DOHH2 (cell line): ENCODE results near the gene SMOC1.

Experiments
- H3F3A ChIP-seq: fragments of 200-600 bp; sonication (generic), shearing (Covaris generic); 2 replicates; pipeline ENCODE4 v1.6.0; 2016; ENCODE audit warnings: antibody characterized with exemption, mild to moderate bottlenecking; ENCODE audit not compliant: control insufficient read depth, insufficient read depth
- H3K27ac ChIP-seq: fragments of 200-600 bp; sonication (generic); 2 replicates; pipeline ENCODE4 v1.5.1; 2014; ENCODE audit warnings: low read depth, mild to moderate bottlenecking, low read length, moderate library complexity
- H3K27me3 ChIP-seq: fragments of 200-600 bp; sonication (generic); 2 replicates; pipeline ENCODE4 v1.6.1; 2014; ENCODE audit warnings: mild to moderate bottlenecking, low read length, mixed read lengths; ENCODE audit not compliant: control insufficient read depth
- H3K36me3 ChIP-seq: fragments of 200-600 bp; sonication (generic); 2 replicates; pipeline ENCODE4 v1.6.1; 2014; ENCODE audit warnings: mild to moderate bottlenecking, low read length, moderate library complexity, mixed read lengths; ENCODE audit not compliant: control insufficient read depth
- H3K4me1 ChIP-seq: fragments of 200-600 bp; sonication (generic); 2 replicates; pipeline ENCODE4 v1.6.1; 2014; ENCODE audit warnings: mild to moderate bottlenecking, low read length, mixed read lengths; ENCODE audit not compliant: control insufficient read depth
- H3K4me2 ChIP-seq: fragments of 200-600 bp; sonication (generic); 2 replicates; pipeline ENCODE4 v1.6.0; 2014; ENCODE audit warnings: mild to moderate bottlenecking, low read length, moderate library complexity
- H3K4me3 ChIP-seq: fragments of 200-600 bp; sonication (generic); 2 replicates; pipeline ENCODE4 v1.5.1; 2014; ENCODE audit warnings: mild to moderate bottlenecking, low read length, mixed read lengths
- H3K79me2 ChIP-seq: fragments of 200-600 bp; sonication (generic); 2 replicates; pipeline ENCODE4 v1.6.1; 2014; ENCODE audit warnings: mild to moderate bottlenecking, low read length, mixed read lengths; ENCODE audit not compliant: control insufficient read depth
- H3K9me2 ChIP-seq: fragments of 200-600 bp; sonication (generic); replicated peaks from 2 replicates; pipeline ENCODE4 v1.6.1; 2014; ENCODE audit warnings: mild to moderate bottlenecking, low read length, mixed read lengths; ENCODE audit not compliant: control insufficient read depth
- H3K9me3 ChIP-seq: fragments of 200-600 bp; sonication (generic); 2 replicates; pipeline ENCODE4 v1.6.1; 2014; ENCODE audit warnings: antibody characterized with exemption, low read length, mixed read lengths; ENCODE audit not compliant: control insufficient read depth, insufficient read depth
- H4K20me1 ChIP-seq: fragments of 200-600 bp; sonication (generic); 2 replicates; pipeline ENCODE4 v1.6.0; 2014; ENCODE audit warnings: low read depth, mild to moderate bottlenecking, antibody characterized with exemption, low read length, moderate library complexity; ENCODE audit not compliant: control insufficient read depth, insufficient read depth
- CTCF ChIP-seq: fragments of 200-600 bp; sonication (generic); IDR thresholded peaks from one replicate; pipeline ENCODE4 v1.5.1; 2014; ENCODE audit warnings: antibody characterized with exemption, mild to moderate bottlenecking, low read depth, low read length; ENCODE audit not compliant: poor library complexity, severe bottlenecking
- EZH2phosphoT487 ChIP-seq: fragments of 200-600 bp; sonication (generic); IDR thresholded peaks from 2 replicates; pipeline ENCODE4 v1.6.1; 2017; ENCODE audit warnings: borderline replicate concordance, mild to moderate bottlenecking, antibody characterized with exemption, low read length, moderate library complexity, mixed read lengths

The SMOC1 gene

DNA sequence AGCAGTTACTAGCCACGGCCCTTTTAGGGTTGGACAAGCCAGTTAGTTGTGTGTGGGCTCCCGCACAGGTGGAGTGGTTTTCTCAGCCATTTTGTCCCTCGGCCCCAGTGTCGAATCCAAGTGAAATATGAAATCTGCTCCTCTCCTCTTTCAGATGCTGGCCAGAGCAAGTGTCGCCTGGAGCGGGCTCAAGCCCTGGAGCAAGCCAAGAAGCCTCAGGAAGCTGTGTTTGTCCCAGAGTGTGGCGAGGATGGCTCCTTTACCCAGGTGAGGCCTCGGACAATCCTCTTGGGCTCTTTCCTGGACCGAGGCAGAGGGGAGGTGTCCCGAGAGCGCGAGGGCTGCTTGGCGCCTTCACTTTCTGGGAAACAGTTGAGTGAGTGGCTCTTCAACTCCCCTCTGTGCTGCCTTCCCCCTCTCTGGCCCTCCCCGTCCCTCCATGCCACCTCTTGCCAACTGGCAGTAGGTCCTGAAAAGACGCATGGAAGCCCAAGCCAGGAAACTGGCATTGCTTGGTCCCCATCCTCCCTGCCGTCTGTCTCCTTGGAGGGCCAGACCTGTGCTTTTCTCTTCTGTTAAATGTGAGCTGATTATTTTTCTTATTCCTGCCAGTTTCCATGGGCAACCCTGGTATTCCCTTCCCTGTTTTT, 74.2 kb downstream of the SMOC1 start:
- H3K4me3 ChIP-seq = no peak overlapping the region
- H3K4me2 ChIP-seq = no peak overlapping the region
- peaks cover 17% of the 10 kb centered on the region for H3K27me3 ChIP-seq
- H3K4me1 ChIP-seq = no peaks in the 10 kb centered on the region
- H3K9me2 ChIP-seq = no peaks in the 10 kb centered on the region
- H3K9me3 ChIP-seq = no peaks in the 10 kb centered on the region
- TF ChIP-seq CTCF (no peak), EZH2phosphoT487 (no peak)
- H3K79me2 ChIP-seq = no peaks in the 10 kb centered on the region
- no peaks in the 10 kb centered on the region for H4K20me1 ChIP-seq
- no peaks in the 10 kb centered on the region for H3F3A ChIP-seq
- no peak overlapping the region for H3K27ac ChIP-seq
- no peaks in the 10 kb centered on the region for H3K36me3 ChIP-seq

- Histone ChIP-seq H3F3A (no peaks in the 10 kb centered on the region), H3K4me2 (no peak overlapping the region), H3K9me3 (no peaks in the 10 kb centered on the region), H3K4me1 (no peaks in the 10 kb centered on the region), H3K4me3 (no peak overlapping the region), H4K20me1 (no peaks in the 10 kb centered on the region), H3K36me3 (no peaks in the 10 kb centered on the region), H3K27ac (no peak overlapping the region), H3K9me2 (no peaks in the 10 kb centered on the region), H3K79me2 (no peaks in the 10 kb centered on the region), H3K27me3 (peaks cover 18% of the 10 kb centered on the region)
- no peak for TF ChIP-seq EZH2phosphoT487
- no peak for TF ChIP-seq CTCF
Measured at GRCh38 chr14:69955855-69956845, 76.9 kb downstream of the SMOC1 start.

DNA sequence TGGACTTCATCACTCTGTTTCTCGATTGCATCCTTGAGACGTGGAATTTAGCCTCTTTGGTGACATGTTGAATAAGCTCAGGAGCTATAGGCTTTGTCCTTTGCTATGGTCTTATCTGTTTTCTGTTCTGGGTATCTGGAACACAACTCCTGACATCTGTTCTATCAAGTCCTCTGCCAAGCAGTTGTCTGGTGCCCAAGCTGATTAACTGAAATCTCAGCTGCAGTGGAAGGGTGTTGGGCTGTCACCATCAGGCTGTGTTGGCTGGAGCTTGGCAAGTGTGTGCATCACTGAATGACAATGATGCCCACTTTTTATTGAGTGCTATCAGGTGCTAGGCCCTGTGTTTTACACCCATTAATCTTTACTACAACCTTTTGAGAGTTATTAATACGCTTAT, 77.8 kb downstream of the SMOC1 start:
- H3K79me2 ChIP-seq = no peaks in the 10 kb centered on the region
- H3K9me3 ChIP-seq = no peaks in the 10 kb centered on the region
- H3K4me3 ChIP-seq = no peak overlapping the region
- H3K4me1 ChIP-seq = no peaks in the 10 kb centered on the region
- H4K20me1 ChIP-seq = no peaks in the 10 kb centered on the region
- no peaks in the 10 kb centered on the region for H3K36me3 ChIP-seq
- no peak overlapping the region for H3K4me2 ChIP-seq
- peaks cover 18% of the 10 kb centered on the region for H3K27me3 ChIP-seq
- H3K9me2 ChIP-seq = no peaks in the 10 kb centered on the region
- TF ChIP-seq CTCF (no peak), EZH2phosphoT487 (no peak)
- H3K27ac ChIP-seq = no peak overlapping the region
- H3F3A ChIP-seq = no peaks in the 10 kb centered on the region
